ENCODE results near the gene APOC4.
A peak's percentile ranks its signal among the peaks of the same experiment; 100 is the strongest.
"Not testable (repeated sequence)": the region's sequence is repeated elsewhere in the genome, so short reads cannot be mapped to it uniquely, and the experiment has no call there.

Gene APOC4

DNA sequence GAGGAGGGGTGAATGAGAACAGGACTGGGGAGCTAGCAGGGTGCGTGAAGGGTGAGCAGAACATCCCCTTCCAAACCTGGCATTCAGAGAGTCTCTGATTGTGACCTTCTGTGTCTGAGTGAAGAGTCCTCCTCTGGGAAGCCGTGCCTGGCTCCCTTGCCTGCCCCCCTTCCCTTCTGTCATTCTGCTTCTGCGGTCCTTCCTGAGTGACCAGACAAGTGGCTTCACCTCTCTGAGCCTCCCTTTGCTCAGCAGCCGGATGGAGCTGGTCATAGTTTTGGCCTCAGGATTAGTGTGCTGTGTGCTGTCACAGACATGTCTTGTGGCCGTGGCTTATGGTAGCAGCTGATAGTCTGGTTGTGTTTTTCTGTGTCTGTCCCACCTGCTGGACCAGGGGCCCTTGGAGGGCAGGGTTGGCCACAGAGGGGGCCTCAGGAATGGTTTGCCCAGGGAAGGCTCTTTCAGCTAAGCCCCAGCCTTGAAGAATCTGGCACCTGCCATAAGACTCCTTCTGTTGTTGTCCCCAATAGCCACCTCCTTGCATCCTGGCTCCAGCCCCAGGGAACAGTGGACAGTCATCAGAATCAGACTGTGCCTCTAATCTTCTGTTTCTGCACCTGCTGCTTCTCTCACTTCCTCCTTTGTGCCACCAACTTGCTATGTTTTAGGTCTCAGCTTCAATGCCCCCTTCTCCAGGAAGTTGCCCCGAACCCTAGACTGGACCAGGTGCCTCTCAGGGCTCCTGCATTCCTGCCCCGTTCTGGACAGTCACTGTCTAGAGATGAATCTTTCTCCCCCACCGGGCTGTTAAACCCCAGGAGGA, 19.1 kb downstream of the APOC4 start:
- DNase-seq, result no peak

DNA sequence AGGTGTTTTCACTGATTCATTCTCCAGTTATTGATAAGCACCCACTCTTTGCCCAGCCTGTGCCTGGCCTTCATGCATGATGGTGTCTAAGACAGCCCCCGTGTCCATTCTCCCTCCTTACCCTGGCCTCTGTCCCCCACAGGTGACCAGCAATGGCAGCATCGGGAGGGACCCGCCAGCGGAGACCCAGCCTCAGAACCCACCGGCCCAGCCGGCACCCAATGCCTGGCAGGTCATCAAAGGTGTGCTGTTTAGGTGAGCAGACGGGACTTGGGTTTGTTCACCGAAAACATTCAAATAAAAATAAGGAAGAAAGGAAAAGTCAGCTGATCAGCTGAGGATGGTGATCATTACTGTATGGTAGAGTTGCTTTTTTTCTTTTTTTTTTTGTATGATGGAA, 19.8 kb downstream of the APOC4 start:
- DNase-seq, result no peak

- no peak for DNase-seq
These were observed 26.1 kb downstream of the APOC4 start for GRCh38 chr19:44968118-44968517.

DNA sequence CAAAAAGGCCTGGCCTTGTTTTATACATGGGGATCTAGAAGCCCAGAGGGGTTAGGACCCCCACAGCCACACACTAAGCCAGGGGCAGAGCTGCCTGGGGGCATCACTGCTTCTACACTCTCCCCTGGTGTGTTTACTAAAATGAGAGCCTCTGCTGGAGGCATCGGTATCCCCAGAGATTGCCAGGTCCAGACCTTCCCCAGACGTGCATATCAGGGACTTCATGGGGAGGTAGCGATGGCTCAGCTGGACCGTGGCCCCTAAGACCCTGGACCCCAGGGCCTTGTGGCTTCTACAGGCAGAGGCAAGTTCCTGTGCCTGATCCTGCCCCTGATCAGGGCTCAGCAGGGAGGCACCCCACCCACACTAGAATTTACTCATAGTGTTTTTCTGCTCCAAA, 26.6 kb downstream of the APOC4 start:
- no peak for DNase-seq

DNA sequence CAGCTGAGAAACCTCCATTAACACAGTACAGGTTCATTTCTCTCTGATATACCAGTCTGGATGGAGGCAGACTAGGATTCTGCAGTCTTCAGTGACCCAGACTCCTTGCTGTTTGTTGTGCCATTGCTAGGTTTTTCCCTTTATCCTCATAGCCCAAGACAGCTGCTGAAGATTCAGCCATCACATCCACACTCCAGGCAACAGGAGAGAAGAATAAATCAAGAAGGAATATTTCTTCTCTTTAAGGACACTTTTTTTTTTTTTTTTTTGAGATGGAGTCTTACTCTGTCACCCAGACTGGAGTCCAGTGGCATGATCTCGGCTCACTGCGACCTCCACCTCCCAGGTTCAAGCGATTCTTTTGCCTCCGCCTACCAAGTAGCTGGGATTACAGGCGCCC, 27.4 kb downstream of the APOC4 start:
- no peak for DNase-seq

DNA sequence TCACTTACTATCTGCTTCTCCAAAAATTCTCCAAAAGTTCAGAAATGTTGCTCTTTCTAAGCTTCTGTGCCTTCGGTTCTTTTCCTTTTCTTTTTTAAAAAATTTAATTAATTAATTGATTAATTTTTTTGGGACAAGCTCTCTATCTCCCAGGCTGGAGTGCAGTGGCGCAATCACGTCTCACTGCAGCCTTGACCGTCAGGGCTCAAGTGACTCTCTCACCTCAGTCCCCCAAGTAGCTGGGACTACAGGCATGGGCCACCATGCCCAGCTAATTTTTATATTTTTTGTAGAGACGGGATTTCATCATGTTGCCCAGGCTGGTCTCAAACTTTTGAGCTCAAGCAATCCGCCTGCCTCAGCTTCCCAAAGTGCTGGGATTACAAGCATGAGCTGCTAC, 29.4 kb downstream of the APOC4 start:
- not testable (repeated sequence) for DNase-seq

GRCh38 chr19:44972802-44973201, 30.8 kb downstream of the APOC4 start:
- no peak for DNase-seq

DNA sequence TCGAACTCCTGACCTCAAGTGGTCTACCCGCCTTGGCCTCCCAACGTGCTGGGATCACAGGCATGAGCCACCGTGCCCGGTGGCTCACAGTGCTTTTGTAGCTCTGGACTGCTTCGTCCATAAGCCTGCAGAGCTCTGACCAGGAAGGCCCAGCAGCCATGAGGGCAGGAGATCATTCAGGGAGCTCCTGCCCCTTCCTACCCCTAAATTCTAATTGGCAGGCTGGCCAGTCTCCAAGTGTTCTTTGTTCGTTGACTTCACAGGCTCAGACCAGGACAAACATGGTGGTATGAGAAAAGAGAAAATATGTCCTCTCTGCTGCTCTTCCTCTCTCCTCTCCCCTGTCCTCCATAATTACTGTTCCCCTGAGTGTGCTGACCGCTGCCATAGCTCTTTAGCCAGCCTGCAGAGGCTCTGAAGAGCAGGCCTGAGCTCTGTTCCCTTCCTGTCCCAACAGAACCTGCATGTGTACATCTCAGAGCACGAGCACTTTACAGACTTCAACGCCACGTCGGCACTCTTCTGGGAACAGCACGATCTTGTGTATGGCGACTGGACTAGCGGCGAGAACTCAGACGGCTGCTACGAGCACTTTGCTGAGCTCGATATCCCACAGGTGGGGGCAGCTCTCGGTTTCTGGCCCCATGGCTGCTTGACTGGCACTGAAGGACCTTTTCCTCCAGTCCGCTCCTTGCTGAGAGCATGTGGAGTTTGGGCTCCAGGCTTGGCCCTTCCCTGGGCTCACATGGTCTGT, 32.1 kb downstream of the APOC4 start:
- no peak for DNase-seq

GRCh38 chr19:44974857-44975256, 32.8 kb downstream of the APOC4 start:
- DNase-seq, result no peak

DNA sequence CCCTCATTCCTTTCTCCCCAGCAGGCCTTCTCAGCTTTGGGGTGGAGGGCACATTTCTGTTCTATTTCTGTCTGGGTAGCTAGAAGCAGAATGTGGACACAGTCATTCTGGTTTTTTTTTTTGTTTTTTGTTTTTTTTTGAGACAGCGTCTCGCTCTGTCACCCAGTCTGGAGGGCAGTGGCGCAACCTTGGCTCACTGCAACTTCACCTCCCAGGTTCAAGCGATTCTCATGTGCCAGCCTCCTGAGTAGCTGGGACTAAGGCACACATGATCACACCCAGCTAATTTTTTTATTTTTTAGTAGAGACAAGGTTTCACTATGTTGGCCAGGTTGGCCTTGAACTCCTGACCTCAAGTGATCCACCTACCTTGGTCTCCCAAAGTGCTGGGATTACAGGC, 33.4 kb downstream of the APOC4 start:
- no peak for DNase-seq

DNA sequence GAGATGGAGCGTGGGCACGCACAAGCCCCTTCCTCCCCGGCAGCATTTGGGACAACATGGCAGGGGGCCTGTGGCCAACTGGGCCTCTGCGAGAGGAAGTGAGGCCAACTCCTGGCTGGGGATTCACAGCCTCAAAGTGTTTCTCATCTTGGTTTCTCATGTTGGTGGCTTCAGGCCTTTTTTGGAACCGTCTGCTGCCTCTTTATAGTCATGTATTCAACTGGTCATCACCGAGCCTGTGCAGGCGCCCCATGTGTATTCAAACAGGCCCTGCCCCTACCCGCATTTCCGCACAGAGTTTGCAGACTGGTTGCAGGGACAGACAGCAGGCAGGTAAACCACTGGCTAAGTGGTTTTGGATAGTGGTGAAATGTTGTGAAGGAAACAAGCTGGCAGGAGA, 42.0 kb downstream of the APOC4 start:
- DNase-seq, result no peak

- DNase-seq, result no peak
These were observed 43.4 kb downstream of the APOC4 start for GRCh38 chr19:44985445-44985844.

DNA sequence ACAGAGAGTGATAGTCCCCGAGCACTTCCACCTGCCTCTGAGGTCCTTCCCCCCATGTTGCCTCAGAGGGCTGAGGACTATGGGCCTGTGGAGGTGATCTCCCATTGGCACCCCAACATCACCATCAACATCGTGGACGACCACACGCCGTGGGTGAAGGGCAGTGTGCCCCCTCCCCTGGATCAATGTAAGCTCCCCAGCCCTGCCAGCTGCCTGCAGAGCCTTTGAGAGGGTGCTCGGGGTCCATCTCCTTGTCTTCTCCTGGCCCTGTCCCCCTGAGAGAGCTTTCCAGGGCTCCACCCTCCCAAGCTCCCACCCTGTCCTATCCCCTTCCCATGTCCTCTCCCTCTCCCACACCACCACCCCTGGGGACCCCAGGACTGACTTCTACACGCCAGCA, 44.4 kb downstream of the APOC4 start:
- DNase-seq, result no peak

- no peak for DNase-seq
These were observed 45.2 kb downstream of the APOC4 start for GRCh38 chr19:44987148-44987675.

GRCh38 chr19:44988273-44988672, 46.2 kb downstream of the APOC4 start:
- DNase-seq, result no peak

GRCh38 chr19:44988896-44989556, 47.0 kb downstream of the APOC4 start:
- DNase-seq, result peak; percentile 71

- DNase-seq, result no peak
These were observed 48.4 kb downstream of the APOC4 start for GRCh38 chr19:44990459-44990858.

DNA sequence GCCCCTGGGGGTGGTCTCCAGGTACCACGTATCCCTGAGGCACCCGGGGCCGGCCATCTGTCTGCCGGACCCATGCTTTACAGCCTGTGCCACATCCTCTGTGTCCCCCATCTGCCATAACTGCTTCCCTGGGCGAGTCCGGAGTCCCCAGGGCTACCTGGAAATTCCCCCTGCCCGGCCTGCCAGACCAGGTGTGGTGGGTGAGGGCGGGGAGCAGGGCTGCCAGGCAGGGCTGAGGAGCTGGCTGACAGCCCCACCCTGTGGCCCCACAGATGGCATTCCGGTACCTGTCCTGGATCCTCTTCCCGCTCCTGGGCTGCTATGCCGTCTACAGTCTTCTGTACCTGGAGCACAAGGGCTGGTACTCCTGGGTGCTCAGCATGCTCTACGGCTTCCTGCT, 48.9 kb downstream of the APOC4 start:
- no peak for DNase-seq

DNA sequence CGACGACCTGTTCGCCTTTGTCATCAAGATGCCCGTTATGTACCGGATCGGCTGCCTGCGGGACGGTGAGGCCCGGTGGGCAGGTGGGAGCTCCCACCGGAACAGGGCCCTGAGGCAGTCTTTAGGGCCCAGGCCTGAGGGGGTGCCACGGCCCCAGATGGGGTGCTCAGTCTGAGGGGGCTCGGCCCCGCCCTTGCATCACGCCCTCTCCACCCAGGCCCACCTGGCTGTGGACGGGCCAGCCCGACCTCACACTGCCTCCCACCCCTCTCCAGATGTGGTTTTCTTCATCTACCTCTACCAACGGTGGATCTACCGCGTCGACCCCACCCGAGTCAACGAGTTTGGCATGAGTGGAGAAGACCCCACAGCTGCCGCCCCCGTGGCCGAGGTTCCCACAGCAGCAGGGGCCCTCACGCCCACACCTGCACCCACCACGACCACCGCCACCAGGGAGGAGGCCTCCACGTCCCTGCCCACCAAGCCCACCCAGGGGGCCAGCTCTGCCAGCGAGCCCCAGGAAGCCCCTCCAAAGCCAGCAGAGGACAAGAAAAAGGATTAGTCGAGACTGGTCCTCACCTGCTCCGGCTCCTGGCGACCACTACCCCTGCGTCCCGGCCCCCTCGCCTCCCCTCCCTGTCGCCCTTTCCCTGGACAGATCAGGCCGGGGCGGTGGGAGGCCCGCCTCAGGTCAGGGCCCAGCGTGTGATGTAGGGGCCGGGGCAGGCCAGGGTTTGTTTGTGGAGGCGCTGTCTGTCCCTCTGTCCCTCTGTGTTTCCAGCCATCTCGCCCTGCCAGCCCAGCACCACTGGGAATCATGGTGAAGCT, 50.5 kb downstream of the APOC4 start:
- DNase-seq, result no peak

DNA sequence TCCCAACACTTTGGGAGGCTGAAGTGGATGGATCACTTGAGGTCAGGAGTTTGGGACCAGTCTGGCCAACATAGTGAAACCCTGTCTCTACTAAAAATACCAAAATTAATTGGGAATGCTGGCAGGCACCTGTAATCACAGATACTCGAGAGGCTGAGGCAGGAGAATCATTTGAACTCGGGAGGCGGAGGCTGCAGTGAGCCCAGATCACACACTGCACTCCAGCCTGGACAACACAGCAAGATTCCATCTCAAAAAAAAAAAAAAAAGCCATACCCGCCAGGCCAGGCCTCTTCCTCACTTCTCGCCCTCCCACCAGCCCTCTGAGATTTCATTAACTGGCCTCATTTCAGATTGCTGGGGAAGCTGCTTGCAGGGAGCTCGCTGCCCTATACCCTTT, 51.5 kb downstream of the APOC4 start:
- no peak for DNase-seq

GRCh38 chr19:44993926-44994537, 52.0 kb downstream of the APOC4 start:
- no peak for DNase-seq
